Germinal center (tissue), 1 donor: ENCODE data around the gene RAB36.

Experiments
- DNase-seq: peaks from one replicate; pipeline ENCODE4 v3.0.0; 2012; ENCODE audit warnings: mixed read lengths, low spot score

Gene RAB36

GRCh38 chr22:23137905-23138561 lies 7.2 kb upstream of the RAB36 start:
- peak; percentile 68 for DNase-seq

- DNase-seq, result no peak
Observed at GRCh38 chr22:23138584-23139435, 6.5 kb upstream of the RAB36 start.

GRCh38 chr22:23140385-23140784 lies 4.9 kb upstream of the RAB36 start:
- no peak for DNase-seq

GRCh38 chr22:23142546-23143105 lies 2.7 kb upstream of the RAB36 start:
- DNase-seq, result no peak

- no peak for DNase-seq
Observed at GRCh38 chr22:23143119-23143518, 2.2 kb upstream of the RAB36 start.

GRCh38 chr22:23144432-23144831 lies 845 bp upstream of the RAB36 start:
- DNase-seq, result no peak

- DNase-seq, result no peak
Observed at GRCh38 chr22:23145878-23146470, 697 bp downstream of the RAB36 start.

- DNase-seq, result no peak
Observed at GRCh38 chr22:23146478-23147205, 1.4 kb downstream of the RAB36 start.

GRCh38 chr22:23147617-23148387 lies 2.5 kb downstream of the RAB36 start:
- DNase-seq, result no peak

GRCh38 chr22:23149743-23150238 lies 4.5 kb downstream of the RAB36 start:
- DNase-seq, result no peak

- no peak for DNase-seq
Observed at GRCh38 chr22:23150762-23151161, 5.5 kb downstream of the RAB36 start.

GRCh38 chr22:23151827-23152226 lies 6.5 kb downstream of the RAB36 start:
- DNase-seq, result no peak

- peak; percentile 63 for DNase-seq
Observed at GRCh38 chr22:23152238-23153114, 7.2 kb downstream of the RAB36 start.

- no peak for DNase-seq
Observed at GRCh38 chr22:23153994-23154393, 8.7 kb downstream of the RAB36 start.

GRCh38 chr22:23154461-23154860 lies 9.2 kb downstream of the RAB36 start:
- no peak for DNase-seq

- no peak for DNase-seq
Observed at GRCh38 chr22:23155143-23155542, 9.9 kb downstream of the RAB36 start.

- DNase-seq, result no peak
Observed at GRCh38 chr22:23155831-23156230, 10.6 kb downstream of the RAB36 start.

- no peak for DNase-seq
Observed at GRCh38 chr22:23156286-23156685, 11.0 kb downstream of the RAB36 start.

GRCh38 chr22:23157560-23158515 lies 12.6 kb downstream of the RAB36 start:
- no peak for DNase-seq
